Measurements from ENCODE around the gene DUOXA2. TPM values are rescaled to one million over a fixed set of nuclear protein-coding genes. Genes with fewer than 3 reads are reported as not detected.
A peak's percentile ranks its signal among the peaks of the same experiment; 100 is the strongest.
"Not testable (repeated sequence)": the region's sequence is repeated elsewhere in the genome, so short reads cannot be mapped to it uniquely, and the experiment has no call there.

DUOXA2 gene
- total and polyA plus RNA-seq, 5 donors: 0.05 TPM; not detected in 4

DNA sequence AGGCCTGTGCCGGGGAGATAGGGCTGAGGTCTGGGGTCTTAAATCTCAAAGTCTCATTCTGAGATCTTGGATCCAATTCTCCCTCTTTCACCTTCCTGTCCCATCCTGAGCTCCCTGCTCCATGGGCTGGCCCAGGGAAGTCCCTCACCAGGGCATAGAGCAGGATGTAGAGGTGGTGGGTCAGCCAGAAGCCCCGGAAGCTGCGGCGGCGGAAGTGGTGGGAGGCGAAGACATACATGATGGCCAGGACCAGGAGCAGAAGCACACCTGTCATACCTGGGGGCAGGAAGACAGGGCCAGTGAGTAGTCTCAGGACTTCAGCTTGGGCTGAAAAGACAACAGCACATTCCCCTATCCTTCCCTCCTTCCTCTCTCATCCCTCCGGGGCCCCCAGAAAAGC lies 16.7 kb upstream of the DUOXA2 start:
- no peak for DNase-seq
- intact Hi-C loops (cut with DNase I): no loop called here
- Histone ChIP-seq H3K4me3 (ENCODE audit: low read length) (no peak overlapping the region), H3K27me3 (ENCODE audit: control insufficient read depth, insufficient read depth) (no peaks in the 10 kb centered on the region), H3K27ac (ENCODE audit: low read length) (no peak overlapping the region), H3K9me3 (ENCODE audit: control insufficient read depth, low read length) (no peaks in the 10 kb centered on the region), H3K4me1 (ENCODE audit: control insufficient read depth, insufficient read depth, low read length) (no peaks in the 10 kb centered on the region)
- 89% methylated on average over 7 of the region's 7 CpGs for WGBS
- ATAC-seq: no peak

GRCh38 chr15:45099549-45100165 lies 14.5 kb upstream of the DUOXA2 start:
- no peaks in the 10 kb centered on the region for H3K9me3 ChIP-seq (ENCODE audit: control insufficient read depth, low read length)
- no peak for DNase-seq
- 87% methylated on average over 23 of the region's 23 CpGs for WGBS

GRCh38 chr15:45100884-45101625 lies 13.1 kb upstream of the DUOXA2 start:
- H3K4me1 ChIP-seq (ENCODE audit: control insufficient read depth, insufficient read depth, low read length): no peaks in the 10 kb centered on the region
- no peaks in the 10 kb centered on the region for H3K9me3 ChIP-seq (ENCODE audit: control insufficient read depth, low read length)
- ATAC-seq (no peak), DNase-seq (no peak)
- H3K4me3 ChIP-seq (ENCODE audit: low read length): no peak overlapping the region
- 58% methylated on average over 7 of the region's 7 CpGs for WGBS
- intact Hi-C loops (cut with DNase I): no loop called here
- no peak overlapping the region for H3K27ac ChIP-seq (ENCODE audit: low read length)
- H3K27me3 ChIP-seq (ENCODE audit: control insufficient read depth, insufficient read depth): no peaks in the 10 kb centered on the region

More at GRCh38 chr15:45099549-45100165, 14.5 kb upstream of the DUOXA2 start:
- H3K4me1 ChIP-seq (ENCODE audit: control insufficient read depth, insufficient read depth, low read length): no peaks in the 10 kb centered on the region
- H3K4me3 ChIP-seq (ENCODE audit: low read length): no peak overlapping the region
- no peaks in the 10 kb centered on the region for H3K27me3 ChIP-seq (ENCODE audit: control insufficient read depth, insufficient read depth)
- no peak overlapping the region for H3K27ac ChIP-seq (ENCODE audit: low read length)
- intact Hi-C loops (cut with DNase I): no loop called here
- no peak for ATAC-seq

DNA sequence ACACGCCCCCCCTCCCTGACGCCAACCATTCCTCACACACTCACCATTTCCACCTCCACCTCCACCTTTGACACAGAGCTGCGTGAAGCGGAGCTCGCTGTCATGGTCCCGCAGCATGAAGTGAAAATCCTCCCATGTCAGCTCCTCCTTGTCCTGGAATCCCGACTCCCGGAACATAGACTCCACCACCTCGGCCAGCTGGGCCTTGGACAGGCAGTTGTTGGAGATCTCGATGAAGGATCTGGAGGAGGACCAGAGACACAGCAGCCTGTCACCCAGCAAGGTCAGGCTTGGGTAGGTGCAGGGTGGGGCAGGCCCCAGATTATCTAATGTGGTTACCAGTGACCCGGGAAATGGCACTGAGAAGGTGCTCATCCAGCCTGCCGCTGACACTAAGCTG lies 12.4 kb upstream of the DUOXA2 start:
- WGBS: 88% methylated on average over 12 of the region's 12 CpGs
- Histone ChIP-seq H3K4me1 (ENCODE audit: control insufficient read depth, insufficient read depth, low read length) (no peaks in the 10 kb centered on the region), H3K27ac (ENCODE audit: low read length) (no peak overlapping the region), H3K4me3 (ENCODE audit: low read length) (no peak overlapping the region), H3K27me3 (ENCODE audit: control insufficient read depth, insufficient read depth) (no peaks in the 10 kb centered on the region), H3K9me3 (ENCODE audit: control insufficient read depth, low read length) (no peaks in the 10 kb centered on the region)
- intact Hi-C loops (cut with DNase I): no loop called here
- DNase-seq (no peak), ATAC-seq (no peak)

DNA sequence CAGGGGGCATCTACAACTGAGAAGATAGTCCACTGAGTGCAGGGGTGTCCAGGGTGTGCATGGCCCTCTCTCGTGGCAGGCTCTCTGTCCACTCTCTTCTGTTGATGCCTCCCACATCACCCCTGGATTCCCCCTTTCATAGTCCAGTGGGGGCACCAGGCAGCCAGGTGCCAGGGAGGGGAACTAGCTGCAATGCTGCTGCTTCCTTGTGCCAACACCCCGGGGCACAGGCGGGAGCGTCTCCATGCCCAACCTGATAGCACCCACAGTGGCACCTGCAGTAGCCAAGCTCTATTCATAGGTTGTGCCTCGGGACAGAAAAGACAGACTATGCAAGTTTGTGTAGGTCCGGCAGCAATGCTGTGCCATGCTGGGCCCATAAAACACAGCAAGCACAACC lies 11.9 kb upstream of the DUOXA2 start:
- Histone ChIP-seq H3K4me1 (ENCODE audit: control insufficient read depth, insufficient read depth, low read length) (no peaks in the 10 kb centered on the region), H3K9me3 (ENCODE audit: control insufficient read depth, low read length) (no peaks in the 10 kb centered on the region), H3K27ac (ENCODE audit: low read length) (no peak overlapping the region), H3K4me3 (ENCODE audit: low read length) (no peak overlapping the region), H3K27me3 (ENCODE audit: control insufficient read depth, insufficient read depth) (no peaks in the 10 kb centered on the region)
- 91% methylated on average over 6 of the region's 6 CpGs for WGBS
- ATAC-seq: no peak
- DNase-seq: no peak
- intact Hi-C loops (cut with DNase I): no loop called here

DNA sequence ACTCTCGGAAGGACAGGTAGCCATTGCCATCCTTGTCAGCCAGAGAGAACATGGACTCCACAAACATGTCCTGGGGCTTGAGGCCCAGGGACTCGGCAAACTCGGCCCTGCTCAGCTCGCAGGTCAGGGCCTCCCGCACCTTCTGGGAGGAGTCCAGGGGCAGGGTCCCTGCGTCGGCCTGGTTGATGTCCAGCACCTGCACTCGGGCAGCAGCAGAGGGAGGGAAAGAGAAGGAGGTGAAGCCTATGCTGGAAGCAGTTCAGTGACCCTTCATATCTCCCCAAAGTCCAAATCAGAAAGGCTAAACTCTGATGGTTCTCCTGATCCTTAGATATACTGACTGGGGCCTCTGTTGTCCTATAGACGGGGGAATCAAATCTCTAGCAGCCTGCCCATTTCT lies 10.0 kb upstream of the DUOXA2 start:
- ATAC-seq; H3K27ac ChIP-seq (ENCODE audit: low read length); H3K4me1 ChIP-seq (ENCODE audit: control insufficient read depth, insufficient read depth, low read length); DNase-seq; intact Hi-C loops (cut with DNase I); H3K27me3 ChIP-seq (ENCODE audit: control insufficient read depth, insufficient read depth); H3K9me3 ChIP-seq (ENCODE audit: control insufficient read depth, low read length); H3K4me3 ChIP-seq (ENCODE audit: low read length): not testable (repeated sequence)
- 84% methylated on average over 9 of the region's 9 CpGs for WGBS

DNA sequence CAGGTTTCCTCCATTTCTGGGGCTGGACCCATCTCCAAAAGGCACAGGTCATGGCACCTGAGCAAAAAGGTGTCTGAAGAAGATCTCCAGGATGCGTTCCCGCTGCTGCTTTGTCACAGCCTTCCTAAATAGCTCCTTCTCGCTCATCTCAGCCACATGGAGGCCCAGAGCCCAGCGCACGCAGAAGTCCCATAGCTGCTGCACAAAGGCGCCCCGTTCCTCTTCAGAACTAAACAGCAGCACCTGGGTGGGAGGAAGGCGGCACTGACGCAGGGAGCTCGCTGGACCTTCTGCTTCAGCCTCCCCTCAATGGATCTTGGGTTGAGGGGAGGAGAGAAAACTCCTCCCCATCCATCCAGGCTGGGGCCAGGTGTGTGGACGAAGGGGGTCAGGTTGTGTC lies 8.5 kb upstream of the DUOXA2 start:
- Histone ChIP-seq H3K4me3 (ENCODE audit: low read length) (no peak overlapping the region), H3K27me3 (ENCODE audit: control insufficient read depth, insufficient read depth) (no peaks in the 10 kb centered on the region), H3K9me3 (ENCODE audit: control insufficient read depth, low read length) (no peaks in the 10 kb centered on the region), H3K27ac (ENCODE audit: low read length) (no peak overlapping the region), H3K4me1 (ENCODE audit: control insufficient read depth, insufficient read depth, low read length) (no peaks in the 10 kb centered on the region)
- 89% methylated on average over 11 of the region's 11 CpGs for WGBS
- intact Hi-C loops (cut with DNase I): no loop called here
- no peak for ATAC-seq
- DNase-seq: no peak

GRCh38 chr15:45106002-45106790 lies 7.9 kb upstream of the DUOXA2 start:
- ATAC-seq (no peak), DNase-seq (no peak)
- Histone ChIP-seq H3K9me3 (ENCODE audit: control insufficient read depth, low read length) (no peaks in the 10 kb centered on the region), H3K4me3 (ENCODE audit: low read length) (no peak overlapping the region), H3K27ac (ENCODE audit: low read length) (no peak overlapping the region), H3K4me1 (ENCODE audit: control insufficient read depth, insufficient read depth, low read length) (no peaks in the 10 kb centered on the region), H3K27me3 (ENCODE audit: control insufficient read depth, insufficient read depth) (no peaks in the 10 kb centered on the region)
- 74% methylated on average over 15 of the region's 15 CpGs for WGBS
- intact Hi-C loops (cut with DNase I): no loop called here

DNA sequence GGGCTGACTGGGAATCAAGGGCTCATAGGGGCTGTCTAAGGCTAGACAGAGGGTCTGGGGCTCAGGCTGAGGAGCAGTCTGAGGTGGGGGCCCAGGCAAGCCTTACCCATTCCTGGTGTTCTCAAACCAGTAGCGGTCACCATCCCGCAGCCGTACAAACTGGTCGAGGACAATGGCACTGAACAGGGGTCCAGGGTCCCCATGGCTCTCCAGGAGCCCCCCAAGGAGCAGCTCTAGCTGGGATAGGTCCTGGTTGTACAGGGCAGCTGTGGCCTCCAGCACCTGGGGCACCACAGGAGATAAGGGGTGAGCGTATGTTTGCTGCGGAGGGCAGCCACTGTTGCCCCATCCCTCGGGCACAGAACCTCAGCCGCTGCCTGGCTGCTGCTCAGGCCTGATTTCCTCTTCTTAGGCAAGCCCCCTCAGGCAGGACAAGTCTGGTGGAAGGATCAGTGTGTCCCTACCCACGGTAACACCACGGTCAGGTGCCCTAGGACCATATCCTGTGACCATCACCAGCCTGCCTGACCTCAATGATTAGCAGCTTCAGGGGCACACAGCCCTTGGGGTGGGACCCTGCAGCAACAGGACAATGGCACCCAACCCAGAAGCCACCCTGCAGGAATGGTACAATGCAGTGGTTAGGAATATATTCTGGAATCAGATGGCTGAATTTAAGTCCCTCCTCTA lies 6.0 kb upstream of the DUOXA2 start:
- intact Hi-C loops (cut with DNase I): no loop called here
- ATAC-seq (no peak), DNase-seq (no peak)
- Histone ChIP-seq H3K27ac (ENCODE audit: low read length) (no peak overlapping the region), H3K4me1 (ENCODE audit: control insufficient read depth, insufficient read depth, low read length) (no peaks in the 10 kb centered on the region), H3K9me3 (ENCODE audit: control insufficient read depth, low read length) (no peaks in the 10 kb centered on the region), H3K27me3 (ENCODE audit: control insufficient read depth, insufficient read depth) (no peaks in the 10 kb centered on the region), H3K4me3 (ENCODE audit: low read length) (no peak overlapping the region)
- WGBS: 92% methylated on average over 10 of the region's 10 CpGs

GRCh38 chr15:45110256-45110820 lies 3.8 kb upstream of the DUOXA2 start:
- H3K4me1 ChIP-seq (ENCODE audit: control insufficient read depth, insufficient read depth, low read length): no peaks in the 10 kb centered on the region
- peak in 1 of 3 donors; percentile 6 for DNase-seq
- no peaks in the 10 kb centered on the region for H3K27me3 ChIP-seq (ENCODE audit: control insufficient read depth, insufficient read depth)
- intact Hi-C loops (cut with DNase I): loop anchor here in 2 of 4 donors (10.0 kb wide), 2 partner anchors 76 to 136 kb away; no protein-coding TSS in a partner anchor
- WGBS: 51% methylated on average over 11 of the region's 11 CpGs
- H3K9me3 ChIP-seq (ENCODE audit: control insufficient read depth, low read length): no peaks in the 10 kb centered on the region
- no peak overlapping the region for H3K4me3 ChIP-seq (ENCODE audit: low read length)
- H3K27ac ChIP-seq (ENCODE audit: low read length): no peak overlapping the region
- no peak for ATAC-seq
